GM12878 (cell line): ENCODE data around the gene STRIP2. TPM values are rescaled to one million over a fixed set of nuclear protein-coding genes. Genes with fewer than 3 reads are reported as not detected.

Experiments
- ATAC-seq: fragments of 200-7000 bp; cut with Tn5 transposase; 3 replicates; pipeline ENCODE4 v1.9.1; 2020; ENCODE audit warnings: mild to moderate bottlenecking, moderate library complexity
- BruUV-seq: library from RNA; stranded (reverse); fragments of 400-500 nt; replicated peaks from 2 replicates; lab custom pipeline; 2021; lab: Mats Ljungman, UMichigan
- CTCF ChIA-PET: fragments of 300-600 bp; sonication (Branson Sonifier 250); formaldehyde crosslinking; extraction: SDS; loops from one replicate; lab custom pipeline; 2021; ENCODE audit warnings: inconsistent platforms; lab: Yijun Ruan, JAX
- POLR2A ChIA-PET: fragments of 350-600 bp; formaldehyde crosslinking; extraction: SDS; loops from one replicate; lab custom pipeline; 2021; ENCODE audit warnings: inconsistent platforms; lab: Charles Lee
- RAD21 ChIA-PET: fragments of 300-600 bp; sonication (Branson Sonifier 250); formaldehyde crosslinking; loops from one replicate; lab custom pipeline; 2023; ENCODE audit warnings: antibody characterized with exemption; ENCODE audit not compliant: unreplicated experiment; lab: Charles Lee
- SMC1A ChIA-PET: fragments of 300-600 bp; sonication (Branson Sonifier 250); formaldehyde crosslinking; loops from one replicate; lab custom pipeline; 2023; ENCODE audit not compliant: unreplicated experiment, uncharacterized antibody; lab: Charles Lee
- DNase-seq: peaks from one replicate; pipeline ENCODE4 v3.0.0-alpha.2; 2011; ENCODE audit warnings: low read depth, low spot score
- FAIRE-seq: peaks from 3 replicates; lab custom pipeline; 2011; peaks lifted over from hg19 to GRCh38; lab: Jason Lieb, UNC
- H2AFZ ChIP-seq: 2 replicates; pipeline ENCODE4 v1.6.0; 2011; ENCODE audit warnings: low read depth, low read length, control low read depth; ENCODE audit not compliant: control insufficient read depth
- H3K27ac ChIP-seq: 2 replicates; pipeline ENCODE4 v1.5.1; 2011; ENCODE audit warnings: control low read depth; ENCODE audit not compliant: control insufficient read depth, insufficient read depth
- H3K27me3 ChIP-seq, 2 experiments: replicated peaks in 1 of 2; 2 replicates each; pipeline versions ENCODE4 v1.6.0 to v1.6.1; 2011; ENCODE audit warnings: low read length in 1 of 2; ENCODE audit not compliant: control insufficient read depth in 2 of 2, insufficient read depth in 2 of 2
- H3K36me3 ChIP-seq, 2 experiments: 2 replicates each; pipeline ENCODE4 v1.5.1; 2011; ENCODE audit warnings: low read length in 1 of 2; ENCODE audit not compliant: control insufficient read depth in 2 of 2, insufficient read depth in 2 of 2
- H3K4me1 ChIP-seq: 2 replicates; pipeline ENCODE4 v1.6.1; 2011; ENCODE audit warnings: mild to moderate bottlenecking, low read length, moderate library complexity, mixed read lengths; ENCODE audit not compliant: control insufficient read depth, insufficient read depth
- H3K4me2 ChIP-seq: 2 replicates; pipeline ENCODE4 v1.6.0; 2011; ENCODE audit warnings: control low read depth; ENCODE audit not compliant: control insufficient read depth, insufficient read depth
- H3K4me3 ChIP-seq: fragments of 200-600 bp; sonication (generic); 2 replicates; pipeline ENCODE4 v1.5.1; 2016
- H3K79me2 ChIP-seq: 2 replicates; pipeline ENCODE4 v1.6.0; 2011; ENCODE audit warnings: low read length; ENCODE audit not compliant: control insufficient read depth, insufficient read depth
- H3K9ac ChIP-seq: 2 replicates; pipeline ENCODE4 v1.8.0; 2011; ENCODE audit warnings: low read length, control low read depth, mixed read lengths; ENCODE audit not compliant: control insufficient read depth, insufficient read depth
- H3K9me3 ChIP-seq: replicated peaks from 3 replicates; pipeline ENCODE4 v1.5.1; 2011; ENCODE audit warnings: mild to moderate bottlenecking, low read length; ENCODE audit not compliant: control insufficient read depth, insufficient read depth
- H4K20me1 ChIP-seq: 2 replicates; pipeline ENCODE4 v1.6.0; 2011; ENCODE audit not compliant: control insufficient read depth, insufficient read depth
- BRCA1 ChIP-seq: IDR thresholded peaks from 2 replicates; pipeline ENCODE4 v1.6.1; 2011; ENCODE audit warnings: low read depth, low read length, improper control_type of control experiment
- FOXM1 ChIP-seq: IDR thresholded peaks from 2 replicates; pipeline ENCODE4 v1.6.1; 2012; ENCODE audit warnings: low read depth, mild to moderate bottlenecking, inconsistent platforms, low read length, moderate library complexity
- IKZF2 ChIP-seq, 2 experiments: fragments of 450-650 bp; IDR thresholded peaks; 2 replicates each; pipeline ENCODE4 v1.6.1; 2017; ENCODE audit warnings: mild to moderate bottlenecking in 2 of 2, moderate library complexity in 2 of 2
- MYB ChIP-seq: fragments of 150-350 bp; IDR thresholded peaks from 2 replicates; pipeline ENCODE4 v1.6.1; 2014; ENCODE audit warnings: mild to moderate bottlenecking, low read depth, low read length, borderline replicate concordance
- NR2C1 ChIP-seq: fragments of 450-650 bp; IDR thresholded peaks from 2 replicates; pipeline ENCODE4 v1.6.1; 2017; ENCODE audit warnings: antibody characterized with exemption, mild to moderate bottlenecking, moderate library complexity
- POLR2A ChIP-seq: IDR thresholded peaks from 2 replicates; pipeline ENCODE4 v1.6.1; 2011; ENCODE audit warnings: low read depth, mild to moderate bottlenecking, low read length
- RFX5 ChIP-seq: IDR thresholded peaks from 2 replicates; pipeline ENCODE4 v1.6.1; 2011; ENCODE audit warnings: low read depth, low read length, improper control_type of control experiment
- WGBS: methylation state at CpG from one replicate; pipeline ENCODE4 v1.1.6; 2016; ENCODE audit warnings: low lambda C conversion rate; ENCODE audit not compliant: insufficient replicate concordance, insufficient coverage; ENCODE audit errors: missing lambda C conversion rate; 5-methylcytosine and 5-hydroxymethylcytosine counted together
- in situ Hi-C: fragments of 300-500 bp; cut with MboI; formaldehyde crosslinking; loops from 9 replicates; pipeline ENCODE4 v1.14.3; 2018; ENCODE audit warnings: mixed read lengths
- intact Hi-C: fragments of 100-400 bp; cut with micrococcal nuclease; formaldehyde crosslinking; loops from one replicate; pipeline ENCODE4 v1.14.2; 2022; ENCODE audit not compliant: unreplicated experiment
- polyA plus RNA-seq, 11 experiments: library from polyadenylated mRNA; depleted of rRNA in 4 of 11; unstranded in 6 of 11; stranded (reverse) in 5 of 11; fragments of >200 nt; fragmentation: Nextera tagmentation in 4 of 11; fragmentation: Illumina TruSeq in 1 of 11; extraction: Ambion mirVana in 4 of 11; extraction: Trizol in 1 of 11; gene quantifications; 1 replicate in 1 of 11; 2 replicates in 10 of 11; pipeline versions ENCODE4 v1.2.1 to v1.2.3, GENCODE V29; 2011 to 2016; ENCODE audit warnings: inconsistent platforms in 2 of 11, missing spikeins in 2 of 11, low read depth in 1 of 11
- total RNA-seq, 4 experiments: library from RNA; depleted of rRNA in 3 of 4; stranded (reverse); fragments of >200 nt in 3 of 4; fragmentation: Illumina TruSeq in 1 of 4; extraction: Trizol in 1 of 4; gene quantifications; 2 replicates each; pipeline versions ENCODE4 v1.2.1 to v1.2.3, GENCODE V29; 2013 to 2021
- TF ChIP-seq, protein P1 (sequence below): IDR thresholded peaks from 2 replicates; pipeline ENCODE4 v1.6.1; 2012; ENCODE audit warnings: low read length, inconsistent platforms
- TF ChIP-seq, protein P2 (sequence below): fragments of 450-650 bp; IDR thresholded peaks from 2 replicates; pipeline ENCODE4 v1.6.1; 2018; ENCODE audit warnings: mild to moderate bottlenecking, low read depth, moderate library complexity; ENCODE audit not compliant: partially characterized antibody
- TF ChIP-seq, protein P3 (sequence below): fragments of 450-650 bp; IDR thresholded peaks from 2 replicates; pipeline ENCODE4 v1.6.1; 2016; ENCODE audit warnings: mild to moderate bottlenecking, moderate library complexity, borderline replicate concordance

Gene STRIP2
- total and polyA plus RNA-seq, 10 of the 15 experiments (the other 5 are each of a cell fraction or from before 2014, with no cell fraction given), result 0.48 to 5.8 (median 1.8) TPM

DNA sequence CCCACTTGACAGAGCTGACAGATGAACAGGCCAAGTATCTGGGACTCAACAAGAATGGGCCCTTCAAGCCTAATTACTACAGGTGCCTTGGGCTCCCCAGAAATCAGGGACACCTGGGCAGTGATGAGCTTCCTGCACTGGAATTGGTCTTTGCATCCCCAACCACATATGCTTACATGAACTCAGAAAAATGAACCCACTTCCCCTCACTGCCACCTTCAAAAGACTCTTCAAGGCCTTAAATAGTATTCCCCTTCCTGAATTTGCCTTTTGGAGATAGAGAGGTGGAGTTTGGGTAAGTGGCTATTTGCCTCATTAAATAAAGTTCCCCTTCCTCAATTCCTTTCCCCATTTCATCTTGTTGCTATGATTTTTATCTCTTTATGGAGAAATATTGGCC lies 7.8 kb upstream of the STRIP2 start (continued):
- TF ChIP-seq, protein P1, sequence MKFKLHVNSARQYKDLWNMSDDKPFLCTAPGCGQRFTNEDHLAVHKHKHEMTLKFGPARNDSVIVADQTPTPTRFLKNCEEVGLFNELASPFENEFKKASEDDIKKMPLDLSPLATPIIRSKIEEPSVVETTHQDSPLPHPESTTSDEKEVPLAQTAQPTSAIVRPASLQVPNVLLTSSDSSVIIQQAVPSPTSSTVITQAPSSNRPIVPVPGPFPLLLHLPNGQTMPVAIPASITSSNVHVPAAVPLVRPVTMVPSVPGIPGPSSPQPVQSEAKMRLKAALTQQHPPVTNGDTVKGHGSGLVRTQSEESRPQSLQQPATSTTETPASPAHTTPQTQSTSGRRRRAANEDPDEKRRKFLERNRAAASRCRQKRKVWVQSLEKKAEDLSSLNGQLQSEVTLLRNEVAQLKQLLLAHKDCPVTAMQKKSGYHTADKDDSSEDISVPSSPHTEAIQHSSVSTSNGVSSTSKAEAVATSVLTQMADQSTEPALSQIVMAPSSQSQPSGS, result no peak
- TF ChIP-seq FOXM1 (no peak), RFX5 (no peak), POLR2A (no peak), IKZF2 (IDR thresholded peaks at IDR 0.05) (no peak), BRCA1 (no peak), NR2C1 (no peak)
- TF ChIP-seq, protein P2, sequence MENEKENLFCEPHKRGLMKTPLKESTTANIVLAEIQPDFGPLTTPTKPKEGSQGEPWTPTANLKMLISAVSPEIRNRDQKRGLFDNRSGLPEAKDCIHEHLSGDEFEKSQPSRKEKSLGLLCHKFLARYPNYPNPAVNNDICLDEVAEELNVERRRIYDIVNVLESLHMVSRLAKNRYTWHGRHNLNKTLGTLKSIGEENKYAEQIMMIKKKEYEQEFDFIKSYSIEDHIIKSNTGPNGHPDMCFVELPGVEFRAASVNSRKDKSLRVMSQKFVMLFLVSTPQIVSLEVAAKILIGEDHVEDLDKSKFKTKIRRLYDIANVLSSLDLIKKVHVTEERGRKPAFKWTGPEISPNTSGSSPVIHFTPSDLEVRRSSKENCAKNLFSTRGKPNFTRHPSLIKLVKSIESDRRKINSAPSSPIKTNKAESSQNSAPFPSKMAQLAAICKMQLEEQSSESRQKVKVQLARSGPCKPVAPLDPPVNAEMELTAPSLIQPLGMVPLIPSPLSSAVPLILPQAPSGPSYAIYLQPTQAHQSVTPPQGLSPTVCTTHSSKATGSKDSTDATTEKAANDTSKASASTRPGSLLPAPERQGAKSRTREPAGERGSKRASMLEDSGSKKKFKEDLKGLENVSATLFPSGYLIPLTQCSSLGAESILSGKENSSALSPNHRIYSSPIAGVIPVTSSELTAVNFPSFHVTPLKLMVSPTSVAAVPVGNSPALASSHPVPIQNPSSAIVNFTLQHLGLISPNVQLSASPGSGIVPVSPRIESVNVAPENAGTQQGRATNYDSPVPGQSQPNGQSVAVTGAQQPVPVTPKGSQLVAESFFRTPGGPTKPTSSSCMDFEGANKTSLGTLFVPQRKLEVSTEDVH, result no peak

DNA sequence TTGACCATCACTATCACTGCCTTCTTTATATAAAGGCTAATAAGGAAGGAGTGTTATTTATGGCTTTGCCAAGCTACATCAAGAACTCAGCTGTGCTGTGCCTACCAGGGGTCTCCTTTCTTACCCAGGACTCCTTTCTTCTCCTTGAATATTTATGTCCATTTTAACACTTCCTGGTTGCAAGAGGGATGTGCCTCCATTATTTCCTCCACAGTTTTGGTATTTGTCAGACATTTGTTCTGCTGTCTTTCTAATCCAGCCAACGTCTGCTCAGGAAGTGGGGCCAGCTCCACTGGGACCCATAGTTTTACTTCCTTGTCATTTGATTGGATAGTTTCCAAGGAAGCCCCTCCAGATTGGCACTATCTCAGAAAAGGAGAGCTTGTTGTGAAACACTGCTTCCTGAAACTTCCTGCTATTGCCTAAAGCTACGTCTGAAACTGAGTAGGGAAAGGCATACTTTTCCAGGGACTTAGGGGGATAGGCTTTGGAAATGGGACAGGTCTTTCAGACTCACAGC lies 6.6 kb upstream of the STRIP2 start:
- 35% methylated on average over 2 of the region's 2 CpGs for WGBS
- ChIA-PET CTCF (no interaction called here), RAD21 (no interaction called here), POLR2A (no interaction called here), SMC1A (no interaction called here)
- TF ChIP-seq, protein P3, sequence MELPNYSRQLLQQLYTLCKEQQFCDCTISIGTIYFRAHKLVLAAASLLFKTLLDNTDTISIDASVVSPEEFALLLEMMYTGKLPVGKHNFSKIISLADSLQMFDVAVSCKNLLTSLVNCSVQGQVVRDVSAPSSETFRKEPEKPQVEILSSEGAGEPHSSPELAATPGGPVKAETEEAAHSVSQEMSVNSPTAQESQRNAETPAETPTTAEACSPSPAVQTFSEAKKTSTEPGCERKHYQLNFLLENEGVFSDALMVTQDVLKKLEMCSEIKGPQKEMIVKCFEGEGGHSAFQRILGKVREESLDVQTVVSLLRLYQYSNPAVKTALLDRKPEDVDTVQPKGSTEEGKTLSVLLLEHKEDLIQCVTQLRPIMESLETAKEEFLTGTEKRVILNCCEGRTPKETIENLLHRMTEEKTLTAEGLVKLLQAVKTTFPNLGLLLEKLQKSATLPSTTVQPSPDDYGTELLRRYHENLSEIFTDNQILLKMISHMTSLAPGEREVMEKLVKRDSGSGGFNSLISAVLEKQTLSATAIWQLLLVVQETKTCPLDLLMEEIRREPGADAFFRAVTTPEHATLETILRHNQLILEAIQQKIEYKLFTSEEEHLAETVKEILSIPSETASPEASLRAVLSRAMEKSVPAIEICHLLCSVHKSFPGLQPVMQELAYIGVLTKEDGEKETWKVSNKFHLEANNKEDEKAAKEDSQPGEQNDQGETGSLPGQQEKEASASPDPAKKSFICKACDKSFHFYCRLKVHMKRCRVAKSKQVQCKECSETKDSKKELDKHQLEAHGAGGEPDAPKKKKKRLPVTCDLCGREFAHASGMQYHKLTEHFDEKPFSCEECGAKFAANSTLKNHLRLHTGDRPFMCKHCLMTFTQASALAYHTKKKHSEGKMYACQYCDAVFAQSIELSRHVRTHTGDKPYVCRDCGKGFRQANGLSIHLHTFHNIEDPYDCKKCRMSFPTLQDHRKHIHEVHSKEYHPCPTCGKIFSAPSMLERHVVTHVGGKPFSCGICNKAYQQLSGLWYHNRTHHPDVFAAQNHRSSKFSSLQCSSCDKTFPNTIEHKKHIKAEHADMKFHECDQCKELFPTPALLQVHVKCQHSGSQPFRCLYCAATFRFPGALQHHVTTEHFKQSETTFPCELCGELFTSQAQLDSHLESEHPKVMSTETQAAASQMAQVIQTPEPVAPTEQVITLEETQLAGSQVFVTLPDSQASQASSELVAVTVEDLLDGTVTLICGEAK, result no peak
- TF ChIP-seq MYB, result no peak
- no peaks in the 10 kb centered on the region for H4K20me1 ChIP-seq
- H3K9me3 ChIP-seq, result no peaks in the 10 kb centered on the region
- no peak overlapping the region for H3K4me2 ChIP-seq
- no peak overlapping the region for H3K9ac ChIP-seq
- FAIRE-seq (no peak), ATAC-seq (no peak), DNase-seq (no peak)
- in situ Hi-C loops (no loop called here), intact Hi-C loops (no loop called here)
- no peaks in the 10 kb centered on the region for H3K36me3 ChIP-seq
- no peaks in the 10 kb centered on the region for H3K4me1 ChIP-seq
- no TSS peak for BruUV-seq
- H3K27ac ChIP-seq, result no peak overlapping the region
- H3K27me3 ChIP-seq, result no peaks in the 10 kb centered on the region
- H3K79me2 ChIP-seq, result no peaks in the 10 kb centered on the region
- H2AFZ ChIP-seq, result no peak overlapping the region
- no peak overlapping the region for H3K4me3 ChIP-seq
